ENCODE data around the gene CRIP2. TPM values are rescaled to one million over a fixed set of nuclear protein-coding genes. Genes with fewer than 3 reads are reported as not detected.

Gene CRIP2
- total and polyA plus RNA-seq, 12 donors, result 5.9 to 193 (median 56.4) TPM

DNA sequence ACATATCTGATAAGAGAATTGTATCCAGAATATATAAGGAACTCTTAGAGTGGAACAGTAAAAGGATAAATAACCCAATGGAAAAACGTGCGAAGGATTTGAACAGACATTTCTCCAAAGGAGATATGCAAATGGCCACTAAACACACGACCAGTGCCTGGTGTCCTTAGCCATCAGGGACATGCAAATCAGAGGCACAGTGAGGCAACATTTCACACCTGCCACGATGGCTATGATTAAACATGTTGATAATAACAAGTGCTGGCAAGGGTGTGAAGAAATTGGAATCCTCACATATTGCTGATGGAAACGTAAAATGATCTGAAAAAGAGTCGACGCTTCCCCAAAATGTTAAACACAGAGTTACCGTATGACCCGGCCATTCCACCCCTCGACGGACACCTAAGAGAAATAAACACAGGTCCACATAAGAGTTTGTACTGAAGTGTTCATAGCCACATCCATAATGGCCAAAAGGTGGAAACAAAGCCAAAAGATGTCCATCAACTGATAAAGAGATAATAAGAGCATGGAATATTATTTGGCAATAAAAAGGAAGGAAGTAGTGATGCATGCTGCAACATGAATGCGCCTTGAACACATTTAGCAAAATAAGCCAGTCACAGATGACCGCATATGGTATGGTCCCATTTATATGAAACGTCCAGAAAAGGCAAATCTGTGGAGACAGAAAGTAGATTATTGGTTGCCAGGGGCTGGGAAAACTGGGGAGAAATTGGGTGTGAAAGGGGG, 45.5 kb downstream of the CRIP2 start:
- no peaks in the 10 kb centered on the region for H3K36me3 ChIP-seq (replicated peaks in 1 of 2)
- WGBS, 4 donors, result 64 to 73% (median 69%) methylated on average over 14 of the region's 14 CpGs
- no peak overlapping the region for H3K27ac ChIP-seq
- H3K4me3 ChIP-seq, result no peak overlapping the region
- DNase-seq, result no peak
- H3K4me1 ChIP-seq (replicated peaks in 1 of 2), result no peaks in the 10 kb centered on the region
- intact Hi-C loops (cut with DNase I), result no loop called here
- peaks cover 9% of the 10 kb centered on the region for H3K27me3 ChIP-seq
- no peaks in the 10 kb centered on the region for H3K9me3 ChIP-seq (replicated peaks in 1 of 3)
- TF ChIP-seq POLR2A (IDR thresholded peaks at IDR 0.05), result no peak
- TF ChIP-seq, protein P1, sequence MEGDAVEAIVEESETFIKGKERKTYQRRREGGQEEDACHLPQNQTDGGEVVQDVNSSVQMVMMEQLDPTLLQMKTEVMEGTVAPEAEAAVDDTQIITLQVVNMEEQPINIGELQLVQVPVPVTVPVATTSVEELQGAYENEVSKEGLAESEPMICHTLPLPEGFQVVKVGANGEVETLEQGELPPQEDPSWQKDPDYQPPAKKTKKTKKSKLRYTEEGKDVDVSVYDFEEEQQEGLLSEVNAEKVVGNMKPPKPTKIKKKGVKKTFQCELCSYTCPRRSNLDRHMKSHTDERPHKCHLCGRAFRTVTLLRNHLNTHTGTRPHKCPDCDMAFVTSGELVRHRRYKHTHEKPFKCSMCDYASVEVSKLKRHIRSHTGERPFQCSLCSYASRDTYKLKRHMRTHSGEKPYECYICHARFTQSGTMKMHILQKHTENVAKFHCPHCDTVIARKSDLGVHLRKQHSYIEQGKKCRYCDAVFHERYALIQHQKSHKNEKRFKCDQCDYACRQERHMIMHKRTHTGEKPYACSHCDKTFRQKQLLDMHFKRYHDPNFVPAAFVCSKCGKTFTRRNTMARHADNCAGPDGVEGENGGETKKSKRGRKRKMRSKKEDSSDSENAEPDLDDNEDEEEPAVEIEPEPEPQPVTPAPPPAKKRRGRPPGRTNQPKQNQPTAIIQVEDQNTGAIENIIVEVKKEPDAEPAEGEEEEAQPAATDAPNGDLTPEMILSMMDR (IDR thresholded peaks at IDR 0.05), result no peak

DNA sequence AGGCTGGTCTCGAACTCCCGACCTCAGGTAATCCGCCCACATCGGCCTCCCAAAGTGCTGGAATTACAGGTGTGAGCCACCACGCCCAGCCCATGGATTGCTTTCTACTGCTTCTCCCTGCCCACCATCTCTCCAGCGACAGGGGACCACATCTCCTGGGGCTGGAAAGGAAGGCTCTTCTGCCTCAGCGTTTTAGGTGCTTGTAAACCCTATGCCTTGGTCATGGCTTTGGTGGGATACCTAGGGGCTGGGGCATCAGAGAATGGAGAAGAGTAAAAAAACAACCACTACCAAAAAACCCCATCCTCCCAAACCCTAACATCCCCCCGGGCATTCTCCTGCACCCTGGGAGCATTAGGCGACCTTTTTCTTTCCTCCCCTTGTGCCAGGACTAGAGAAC, 50.7 kb downstream of the CRIP2 start:
- Histone ChIP-seq H3K4me1 (replicated peaks in 1 of 2) (peaks cover 15 to 32% of the 10 kb centered on the region in 2 donors), H3K27me3 (peaks cover 18% of the 10 kb centered on the region), H3K9me3 (replicated peaks in 1 of 3) (no peaks in the 10 kb centered on the region), H3K4me3 (no peak overlapping the region), H3K27ac (no peak overlapping the region), H3K36me3 (replicated peaks in 1 of 2) (no peaks in the 10 kb centered on the region)
- WGBS, 4 donors, result 80 to 93% (median 89%) methylated on average over 9 of the region's 9 CpGs
- no peak for TF ChIP-seq POLR2A (IDR thresholded peaks at IDR 0.05)
- TF ChIP-seq, protein P1 (IDR thresholded peaks at IDR 0.05), result no peak
- DNase-seq, result no peak
- intact Hi-C loops (cut with DNase I), result loop anchor here in 1 of 2 donors (5.0 kb wide), 1 partner anchor 153 kb away; no protein-coding TSS in a partner anchor

DNA sequence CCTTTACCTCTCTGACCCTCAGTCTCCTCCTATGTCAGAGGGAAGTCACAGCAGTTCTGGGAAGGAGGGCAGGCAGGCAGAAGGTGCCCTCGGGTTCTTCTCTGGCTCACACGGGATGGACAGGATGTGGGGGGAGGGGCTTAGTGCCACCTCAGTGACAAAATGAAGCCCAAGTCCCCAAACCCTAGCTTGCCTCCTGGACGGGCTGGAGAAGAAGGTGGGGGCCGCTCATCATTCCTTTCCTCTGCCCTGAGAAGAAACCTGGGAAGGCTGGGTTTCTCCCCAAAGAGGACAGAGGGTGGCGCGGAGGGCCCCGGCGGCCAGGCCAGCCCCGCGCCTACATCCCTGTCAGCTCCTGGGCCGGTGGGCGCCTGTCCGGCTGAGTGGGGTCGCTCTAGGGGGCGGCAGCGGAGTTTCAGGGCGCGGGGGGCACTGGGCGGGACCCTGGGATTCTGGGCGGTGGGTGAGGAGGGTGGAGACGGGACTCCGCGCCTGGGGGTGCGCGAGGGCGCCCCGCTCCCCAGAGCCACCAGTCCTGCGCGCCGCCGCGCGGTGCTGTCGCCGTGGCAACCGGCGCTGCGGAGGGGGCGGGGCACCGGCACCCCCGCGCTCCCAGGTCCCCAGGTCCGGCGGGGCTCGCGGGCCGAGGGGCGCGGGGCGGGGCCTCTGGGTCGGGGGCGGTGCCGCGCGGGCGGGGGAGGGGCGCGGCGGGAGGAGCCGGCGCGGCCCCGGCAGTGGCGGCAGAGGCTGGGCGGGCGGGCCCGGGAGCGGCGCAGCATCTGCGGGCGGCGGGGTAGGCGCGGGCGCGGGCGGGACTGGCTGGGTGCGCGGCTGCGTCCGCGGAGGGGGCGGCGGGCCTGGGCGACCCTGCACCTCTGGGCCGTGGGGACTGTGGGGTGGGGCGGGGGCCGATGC, 51.5 kb downstream of the CRIP2 start, which contains the start of gene TMEM121:
TSS of gene TMEM121 (plus strand) at position 723 of the 915 bp plus-strand sequence. CDS start 2,252 bp downstream, outside the sequence.
- Histone ChIP-seq H3K4me3 (peak within 1 kb of the TSS in 1 of 4 donors; percentile 66), H3K4me1 (replicated peaks in 1 of 2) (peaks cover 15 to 32% of the 10 kb centered on the region in 2 donors), H3K9me3 (replicated peaks in 1 of 3) (no peaks in the 10 kb centered on the region), H3K27ac (peak within 1 kb of the TSS in 1 of 5 donors; percentile 34), H3K27me3 (peaks cover 18% of the 10 kb centered on the region), H3K36me3 (replicated peaks in 1 of 2) (no peaks in the 10 kb centered on the region)
- 0 to 2% (median 1%) methylated on average over 4 to 85 of the region's 88 CpGs for WGBS, 4 donors
- DNase-seq, result peak in 1 of 7 donors; percentile 35
- no peak for TF ChIP-seq POLR2A (IDR thresholded peaks at IDR 0.05)
- TF ChIP-seq, protein P1 (IDR thresholded peaks at IDR 0.05), result no peak
- intact Hi-C loops (cut with DNase I), result loop anchor here in 1 of 2 donors (5.0 kb wide), 1 partner anchor 154 kb away; no protein-coding TSS in a partner anchor
